ENCODE results near the gene G3BP1.
"Not testable (repeated sequence)": the region's sequence is repeated elsewhere in the genome, so short reads cannot be mapped to it uniquely, and the experiment has no call there.

The G3BP1 gene

GRCh38 chr5:151755383-151755782 lies 16.4 kb upstream of the G3BP1 start:
- no peak for DNase-seq (ENCODE audit: low read depth in 2 of 2)

GRCh38 chr5:151757233-151758140 lies 14.3 kb upstream of the G3BP1 start:
- peak in 1 of 2 donors; percentile 23 for DNase-seq (ENCODE audit: low read depth in 2 of 2)

DNA sequence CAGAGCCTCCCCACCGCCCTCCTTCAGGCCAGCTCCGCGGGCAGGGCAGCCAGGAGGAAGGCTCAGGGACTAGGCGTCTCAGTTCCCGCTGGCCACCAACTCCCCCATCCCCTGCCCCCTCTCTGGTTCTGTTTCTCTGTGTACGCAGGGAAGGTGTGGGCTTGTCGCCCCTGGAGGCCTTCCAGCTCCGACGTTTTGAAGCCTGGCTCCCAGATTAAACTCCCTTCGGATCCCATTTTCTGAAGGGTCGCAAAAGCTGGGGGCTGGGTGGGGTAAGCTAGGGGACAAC lies 13.7 kb upstream of the G3BP1 start:
- no peak for DNase-seq (ENCODE audit: low read depth in 2 of 2)

DNA sequence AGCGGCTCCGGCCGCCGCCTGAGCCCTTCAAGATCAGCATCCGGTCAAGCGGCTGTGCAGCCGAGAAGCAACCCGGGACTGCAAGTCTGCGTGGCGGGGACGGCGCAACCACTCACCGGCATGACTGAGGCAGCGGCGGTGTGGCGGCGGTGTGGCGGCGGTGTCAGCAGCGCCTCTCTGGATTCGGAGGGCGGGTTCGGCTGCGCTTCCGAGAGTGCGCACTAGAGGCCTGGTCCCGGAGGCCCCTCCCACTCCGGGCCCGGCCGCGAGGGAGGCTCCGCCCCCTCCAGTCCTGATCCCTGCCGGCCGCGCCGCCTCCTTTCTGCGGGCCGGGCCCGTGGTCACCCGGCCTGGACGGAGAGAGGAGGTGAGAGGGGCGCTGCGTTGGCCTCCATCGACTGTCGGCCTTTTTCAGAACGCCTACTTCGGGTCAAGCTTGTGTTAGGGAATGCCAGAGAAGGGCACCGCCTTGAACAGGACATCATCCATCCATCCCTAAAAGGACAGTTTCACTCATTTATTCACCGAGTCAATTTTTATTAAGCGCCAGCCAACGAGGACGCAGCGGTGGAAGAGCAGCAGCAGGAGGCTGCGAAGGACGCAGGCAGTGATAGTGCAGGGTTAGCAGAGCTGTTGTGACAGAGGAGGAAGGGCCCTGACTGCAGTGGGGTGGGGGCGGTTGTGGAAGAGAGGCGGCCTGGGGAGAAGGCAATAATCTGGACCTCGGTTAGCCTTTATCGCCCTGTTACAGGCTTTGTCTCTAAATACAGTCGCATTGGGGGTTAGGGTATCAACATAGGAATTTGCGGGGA lies 13.1 kb upstream of the G3BP1 start, which contains the start of gene ATOX1:
Gene ATOX1, minus strand, starts transcription at position 202 of the 812 bp plus-strand sequence. Its CDS starts 80 bp downstream, at position 122.
- peak; percentile 77 to 86 for DNase-seq (ENCODE audit: low read depth in 2 of 2)

DNA sequence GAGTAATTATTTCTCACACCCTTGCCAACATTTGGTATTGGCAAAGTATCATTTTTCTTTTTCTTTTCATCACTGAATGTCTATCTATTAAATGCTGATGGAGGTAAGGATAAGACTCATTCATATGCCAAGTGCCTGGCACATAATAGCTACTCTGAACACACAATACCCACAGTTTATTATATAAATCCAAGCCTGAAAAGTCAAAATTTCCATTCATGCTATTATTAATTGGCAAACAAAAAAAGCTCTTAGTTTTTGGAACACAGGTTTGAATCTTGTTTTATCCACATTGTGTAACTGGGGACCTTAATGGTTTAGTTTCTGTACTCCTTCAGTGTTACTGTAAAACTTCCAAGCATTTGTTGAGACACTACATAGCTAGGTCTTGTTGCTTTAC lies 7.0 kb upstream of the G3BP1 start:
- no peak for DNase-seq (ENCODE audit: low read depth in 2 of 2)

DNA sequence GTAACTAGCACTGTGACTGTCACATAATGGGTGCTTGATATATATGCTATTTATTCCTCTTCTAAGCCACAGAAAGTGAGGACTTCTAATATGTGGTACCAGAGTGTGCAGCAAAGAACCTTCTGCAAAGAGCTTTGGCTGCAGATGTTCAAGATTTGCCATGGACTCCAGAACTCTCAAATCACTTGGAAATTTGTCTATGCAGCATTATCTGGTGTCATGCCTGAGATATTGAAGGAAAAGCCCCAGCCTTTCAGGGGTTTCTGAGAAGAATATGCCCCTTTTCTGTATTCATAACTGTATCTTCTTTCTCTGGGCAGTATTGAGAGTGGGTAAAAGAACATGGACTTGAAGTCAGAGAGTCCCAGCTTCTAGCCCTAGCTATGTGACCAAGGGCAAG lies 4.8 kb upstream of the G3BP1 start:
- DNase-seq (ENCODE audit: low read depth in 2 of 2), result no peak

DNA sequence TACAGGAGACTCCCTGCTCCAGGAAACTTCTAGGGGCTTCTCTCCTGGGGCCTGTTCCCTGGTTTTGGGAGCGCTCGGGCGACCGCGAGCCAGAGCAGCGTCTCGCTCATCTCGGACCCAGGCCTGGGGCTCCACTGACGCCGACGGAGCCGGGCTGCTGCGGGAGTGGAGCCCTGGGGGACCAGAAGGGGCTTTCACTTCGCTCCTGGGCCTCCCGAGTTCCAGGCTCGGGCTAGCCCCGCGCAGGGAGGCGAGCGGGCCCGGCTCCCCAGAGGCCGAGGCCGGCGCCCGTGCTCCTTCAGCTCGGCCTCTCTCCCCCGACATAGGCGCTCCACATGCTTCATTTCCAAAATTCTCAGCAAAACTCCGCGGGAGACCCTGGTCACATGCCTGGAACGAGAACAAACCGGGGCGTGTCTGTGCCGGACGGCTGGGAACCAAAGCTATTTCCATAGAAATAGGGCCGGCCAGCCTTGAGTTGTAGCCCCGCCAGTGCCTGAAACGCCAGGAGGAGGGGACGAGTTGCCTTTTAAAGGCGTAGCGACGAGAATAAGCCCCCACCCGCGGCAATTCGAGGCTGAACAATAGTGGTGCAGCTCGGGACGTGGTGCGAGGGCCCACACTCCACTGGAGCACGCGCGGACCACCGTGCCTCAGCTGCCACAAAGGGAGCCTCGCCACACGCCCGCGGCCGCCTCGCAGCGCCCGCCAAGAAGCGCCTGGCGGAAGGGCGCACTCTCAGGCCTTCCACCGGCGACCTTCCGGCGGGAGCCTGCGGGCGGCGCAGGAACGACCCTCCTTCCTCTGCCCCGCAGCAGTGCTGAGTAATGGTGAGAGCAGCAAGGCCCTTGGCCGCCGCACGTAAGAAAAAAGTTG lies 1.1 kb upstream of the G3BP1 start:
- peak in 1 of 2 donors; percentile 58 for DNase-seq (ENCODE audit: low read depth in 2 of 2)

DNA sequence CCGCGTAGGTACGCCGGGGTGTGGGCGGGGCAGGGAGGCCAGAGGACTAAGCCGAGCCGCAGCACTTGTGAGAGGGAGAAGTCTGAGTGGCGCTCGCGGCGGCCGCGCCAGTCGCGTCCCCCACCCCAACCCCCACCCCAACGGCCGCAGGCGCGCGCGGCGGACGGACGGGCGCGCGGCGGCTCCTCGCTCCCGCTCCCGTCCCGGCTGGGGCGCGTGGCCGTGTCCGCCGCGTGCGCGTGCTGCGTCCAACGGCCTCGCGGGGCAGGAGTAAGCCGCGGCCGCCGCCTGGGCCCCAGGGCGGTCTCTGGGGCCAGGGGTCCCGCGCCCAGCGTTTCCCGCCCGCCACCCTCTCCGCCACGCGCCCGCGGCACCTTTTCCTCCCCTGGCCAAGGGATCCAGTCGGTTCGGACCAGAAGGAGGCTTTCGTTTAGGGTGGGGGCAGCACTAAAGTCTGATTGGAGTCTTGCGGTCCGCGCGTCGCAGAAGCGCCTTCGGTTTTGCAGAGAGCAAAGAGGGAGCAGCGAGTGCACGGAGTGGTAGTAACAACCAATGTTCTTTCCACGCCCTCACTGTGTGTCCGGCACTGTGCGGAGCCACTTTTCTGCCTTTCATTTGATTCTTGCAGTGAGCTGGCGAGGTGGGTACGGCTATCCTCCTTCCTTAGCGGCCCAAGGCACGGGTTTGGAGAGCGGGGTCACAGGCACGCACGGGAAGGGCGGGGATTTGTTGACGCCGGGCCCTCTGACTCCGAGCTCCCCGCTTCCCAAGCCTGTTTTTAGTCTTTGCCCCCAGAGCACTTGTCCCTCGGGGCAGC lies 483 bp downstream of the G3BP1 start:
- peak in 1 of 2 donors; percentile 30 for DNase-seq (ENCODE audit: low read depth in 2 of 2)

DNA sequence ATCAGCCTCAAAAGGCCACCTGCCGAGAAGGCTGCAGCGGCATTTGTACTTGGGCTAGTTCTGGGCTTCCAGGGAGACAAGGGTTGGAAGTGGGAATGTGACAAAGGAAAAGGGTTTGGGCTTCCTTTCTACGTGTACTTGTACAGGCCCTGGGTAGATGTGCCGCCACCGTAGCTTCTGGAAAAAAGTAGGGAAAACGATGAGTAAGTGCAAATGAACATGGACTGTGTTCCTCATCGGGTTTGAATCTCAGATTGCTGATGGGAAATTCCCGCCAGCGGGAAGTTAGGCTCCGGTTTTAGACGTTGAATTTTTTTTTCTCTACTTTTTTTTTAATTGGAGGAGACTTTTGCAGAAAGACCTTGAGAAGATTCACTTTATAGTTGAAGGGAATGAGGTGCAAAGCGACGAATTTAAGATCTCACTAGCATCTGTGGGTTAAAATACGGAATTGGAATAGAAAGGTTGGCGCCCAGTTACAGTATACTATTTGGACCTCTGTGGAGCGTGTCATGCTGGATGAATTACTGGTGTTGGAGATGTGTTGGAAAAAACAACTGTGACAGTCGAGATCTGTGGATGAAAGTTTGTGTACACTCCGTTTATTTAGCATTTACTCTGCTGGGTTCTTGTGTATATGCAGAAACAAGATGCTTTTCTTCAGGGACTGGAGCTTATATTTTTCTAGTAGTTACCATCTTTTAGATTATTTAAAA lies 1.2 kb downstream of the G3BP1 start:
- no peak for DNase-seq (ENCODE audit: low read depth in 2 of 2)

DNA sequence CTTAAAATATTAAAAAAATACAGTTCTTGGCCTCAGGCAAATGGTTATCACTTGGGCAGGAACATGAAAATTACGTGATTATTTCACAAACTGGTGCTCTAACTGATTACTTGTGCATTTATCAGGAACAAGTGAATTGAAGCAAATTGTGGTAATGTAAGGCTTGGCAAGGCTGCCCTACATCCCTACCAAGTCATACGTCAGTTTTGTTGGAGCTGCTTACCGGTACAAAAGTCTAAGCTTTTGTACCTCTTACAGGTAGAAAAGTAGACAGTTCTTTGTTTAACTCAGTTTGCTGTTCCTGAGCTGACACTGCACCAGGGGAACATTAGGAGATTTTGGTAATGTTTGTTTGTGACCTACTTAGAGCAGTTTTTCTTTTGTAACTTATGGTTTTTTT lies 2.2 kb downstream of the G3BP1 start:
- no peak for DNase-seq (ENCODE audit: low read depth in 2 of 2)

DNA sequence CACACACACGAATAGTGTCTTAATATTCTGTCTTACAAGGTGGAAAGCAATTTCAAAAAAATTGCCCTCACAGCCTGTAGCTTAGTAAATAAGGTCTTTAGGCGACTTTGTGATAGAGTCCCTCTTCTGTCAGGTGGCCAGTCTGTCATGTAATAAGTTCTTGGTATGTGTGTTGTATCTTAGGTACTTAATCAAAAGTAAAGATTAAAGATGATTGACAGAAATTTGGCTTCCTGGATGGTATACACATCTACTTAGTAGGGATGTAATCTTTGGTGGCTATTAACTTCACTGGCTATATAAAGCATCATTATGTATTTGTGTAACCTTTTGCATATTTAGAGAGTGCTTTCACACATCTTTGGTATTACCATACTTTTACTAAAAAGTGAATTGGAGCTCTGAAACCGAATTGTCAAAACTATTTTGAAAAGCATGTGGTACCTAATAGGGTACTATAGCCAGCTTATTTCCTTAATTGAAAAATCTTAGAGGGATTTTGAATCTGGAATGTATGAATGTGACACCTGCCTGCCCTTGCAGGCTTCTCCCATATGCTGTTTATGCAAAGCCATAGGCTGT lies 3.4 kb downstream of the G3BP1 start:
- no peak for DNase-seq (ENCODE audit: low read depth in 2 of 2)

DNA sequence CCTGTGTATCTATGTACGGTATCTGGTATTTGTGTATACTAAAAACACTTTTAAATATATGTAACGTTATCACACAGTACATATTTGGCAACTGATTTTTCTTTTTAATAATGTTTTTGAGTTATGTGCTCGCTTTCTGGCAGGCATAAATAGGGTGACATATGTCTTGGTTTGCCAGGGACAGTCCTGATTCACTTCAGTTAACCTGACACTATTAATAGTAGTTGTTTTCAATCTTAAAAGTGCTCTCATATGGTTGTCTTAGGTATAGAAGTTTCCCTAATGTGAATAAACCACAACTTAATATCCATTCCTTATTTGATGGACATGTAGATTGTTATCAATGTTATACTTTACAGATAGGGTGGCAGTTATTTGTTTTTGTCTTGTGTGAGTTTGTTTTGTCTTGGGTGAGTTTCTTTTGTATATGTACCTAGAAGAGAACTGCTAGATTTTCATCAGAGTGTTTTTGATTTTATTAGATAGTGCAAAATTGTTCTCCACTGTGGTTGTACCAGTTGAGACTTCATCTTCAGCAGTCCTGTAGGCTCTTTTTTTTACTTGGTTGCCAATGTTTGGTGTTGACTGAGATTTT lies 7.9 kb downstream of the G3BP1 start:
- DNase-seq (ENCODE audit: low read depth in 2 of 2), result no peak

DNA sequence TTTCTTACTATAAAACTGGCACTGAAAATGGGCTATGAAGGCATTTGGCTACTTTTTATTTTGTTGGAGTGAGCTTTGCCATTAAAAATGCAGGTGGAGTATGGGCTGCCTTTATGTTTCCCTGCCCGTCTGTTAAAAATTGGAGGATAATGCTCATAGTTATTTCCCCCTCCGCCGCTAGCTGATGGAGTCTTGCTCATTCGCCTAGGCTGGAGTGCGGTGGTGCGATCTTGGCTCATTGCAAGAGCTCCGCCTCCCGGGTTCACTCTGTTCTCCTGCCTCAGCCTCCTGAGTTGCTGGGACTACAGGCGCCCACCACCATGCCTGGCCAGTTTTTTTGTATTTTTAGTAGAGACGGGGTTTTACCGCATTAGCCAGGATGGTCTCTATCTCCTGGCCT lies 8.6 kb downstream of the G3BP1 start:
- DNase-seq (ENCODE audit: low read depth in 2 of 2), result no peak

DNA sequence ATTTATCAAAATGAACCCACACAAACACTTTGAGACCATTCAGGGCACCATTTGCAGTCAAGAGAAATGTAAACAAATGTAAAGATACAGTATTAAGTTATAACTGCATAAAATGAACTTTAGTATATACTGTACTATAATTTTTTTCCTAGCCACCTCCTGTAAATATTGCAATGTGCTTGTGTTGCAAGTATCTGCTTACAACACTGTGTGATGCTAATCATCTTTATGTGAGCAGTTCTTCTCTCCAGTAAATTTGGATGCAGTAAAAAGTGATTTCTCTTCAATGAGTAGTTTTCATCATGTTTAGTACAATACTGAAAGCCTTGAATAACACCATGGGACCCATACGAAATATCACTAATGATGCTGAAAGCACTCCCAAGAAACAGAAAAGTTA lies 9.4 kb downstream of the G3BP1 start:
- no peak for DNase-seq (ENCODE audit: low read depth in 2 of 2)

DNA sequence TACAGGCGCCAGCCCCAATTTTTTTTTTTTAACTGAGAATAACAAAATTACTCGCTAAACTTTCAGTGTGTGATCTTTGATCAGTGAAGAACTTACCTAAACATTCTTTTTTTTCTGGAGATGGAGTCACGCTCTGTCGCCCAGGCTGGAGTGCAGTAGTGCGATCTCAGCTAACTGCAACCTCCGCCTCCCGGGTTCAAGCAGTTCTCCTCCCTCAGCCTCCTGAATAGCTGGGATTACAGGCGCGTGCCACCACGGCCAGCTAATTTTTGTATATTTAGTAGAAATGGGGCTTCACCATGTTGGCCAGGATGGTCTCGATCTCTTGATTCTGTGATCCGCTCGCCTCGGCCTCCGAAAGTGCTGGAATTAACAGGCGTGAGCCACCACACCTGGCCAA lies 11.9 kb downstream of the G3BP1 start:
- DNase-seq (ENCODE audit: low read depth in 2 of 2), result not testable (repeated sequence)

DNA sequence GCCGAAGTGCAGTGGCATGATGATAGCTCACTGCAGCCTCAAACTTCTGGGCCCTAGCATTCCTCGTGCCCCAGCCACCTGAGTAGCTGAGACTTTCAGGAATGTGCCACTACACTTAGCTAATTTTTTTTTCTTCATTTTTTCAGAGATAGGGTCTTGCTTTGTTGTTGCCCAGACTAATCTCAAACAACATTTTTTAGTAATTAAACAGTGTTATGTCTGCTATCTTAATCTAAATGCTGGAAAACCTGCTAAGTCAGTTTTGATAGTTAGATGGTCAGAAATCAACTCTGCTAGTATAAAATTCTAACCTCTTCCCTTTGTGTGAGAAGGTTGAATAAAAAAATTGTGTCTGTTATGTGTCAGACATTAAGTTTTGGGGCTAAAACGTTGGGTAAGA lies 12.4 kb downstream of the G3BP1 start:
- DNase-seq (ENCODE audit: low read depth in 2 of 2), result no peak

DNA sequence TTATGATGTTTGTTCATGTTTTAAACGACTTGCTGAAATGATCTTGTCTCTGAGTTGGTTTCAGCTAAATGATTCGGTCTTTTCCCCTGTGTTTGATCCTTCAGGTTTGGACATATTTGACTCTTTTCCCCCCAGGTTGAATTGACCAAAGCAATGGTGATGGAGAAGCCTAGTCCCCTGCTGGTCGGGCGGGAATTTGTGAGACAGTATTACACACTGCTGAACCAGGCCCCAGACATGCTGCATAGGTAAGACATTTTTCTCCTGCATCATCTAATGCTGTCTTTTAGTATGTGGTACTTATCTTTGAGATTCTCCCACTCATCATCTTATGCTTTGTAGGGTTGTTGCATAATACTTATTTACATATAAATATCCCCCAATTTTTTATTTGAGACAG lies 14.7 kb downstream of the G3BP1 start:
- DNase-seq (ENCODE audit: low read depth in 2 of 2), result no peak

- no peak for DNase-seq (ENCODE audit: low read depth in 2 of 2)
These were observed 16.1 kb downstream of the G3BP1 start for GRCh38 chr5:151787817-151788216.

- DNase-seq (ENCODE audit: low read depth in 2 of 2), result no peak
These were observed 21.6 kb downstream of the G3BP1 start for GRCh38 chr5:151793358-151793757.

- DNase-seq (ENCODE audit: low read depth in 2 of 2), result no peak
These were observed 23.7 kb downstream of the G3BP1 start for GRCh38 chr5:151795426-151795825.

Measured in stimulated activated CD8-positive, alpha-beta memory T cell treated with anti-CD3 and anti-CD28 coated beads, Interleukin-7, amount 100 ng/mL, for 4 hours (primary cell).